Loucy (cell line): ENCODE data around the gene PPP1R12A.

Experiments used
- H2AFZ ChIP-seq: fragments of 200-600 bp; sonication (generic); 2 replicates; pipeline ENCODE4 v1.6.0; 2016; ENCODE audit warnings: antibody characterized with exemption, mild to moderate bottlenecking, low read length, moderate library complexity
- H3F3A ChIP-seq: fragments of 200-600 bp; 2 replicates; pipeline ENCODE4 v1.6.0; 2016; ENCODE audit warnings: antibody characterized with exemption, low read depth, mild to moderate bottlenecking
- H3K27me3 ChIP-seq: fragments of 200-600 bp; sonication (generic); 2 replicates; pipeline ENCODE4 v1.6.1; 2014; ENCODE audit warnings: low read length, mild to moderate bottlenecking; ENCODE audit not compliant: insufficient read depth, poor library complexity, severe bottlenecking
- H3K36me3 ChIP-seq: fragments of 200-600 bp; sonication (generic); 2 replicates; pipeline ENCODE4 v1.6.1; 2016; ENCODE audit warnings: low read length; ENCODE audit not compliant: insufficient read depth
- H3K4me1 ChIP-seq: fragments of 200-600 bp; sonication (generic); 2 replicates; pipeline ENCODE4 v1.5.1; 2014; ENCODE audit warnings: low read length, mild to moderate bottlenecking; ENCODE audit not compliant: insufficient read depth, poor library complexity, severe bottlenecking
- H3K4me2 ChIP-seq: fragments of 200-600 bp; sonication (generic); 2 replicates; pipeline ENCODE4 v1.6.0; 2014; ENCODE audit warnings: antibody characterized with exemption, low read length, low read depth, mild to moderate bottlenecking; ENCODE audit not compliant: poor library complexity, severe bottlenecking
- H3K4me3 ChIP-seq: fragments of 200-600 bp; sonication (generic); 2 replicates; pipeline ENCODE4 v1.5.1; 2014; ENCODE audit warnings: low read length, mild to moderate bottlenecking, mixed read lengths; ENCODE audit not compliant: poor library complexity, severe bottlenecking
- H3K79me2 ChIP-seq: fragments of 200-600 bp; sonication (generic); 2 replicates; pipeline ENCODE4 v1.6.1; 2014; ENCODE audit warnings: low read length; ENCODE audit not compliant: insufficient read depth
- H3K9ac ChIP-seq: fragments of 200-600 bp; sonication (generic); 2 replicates; pipeline ENCODE4 v1.6.0; 2014; ENCODE audit warnings: mild to moderate bottlenecking, low read depth, low read length, moderate library complexity; ENCODE audit not compliant: poor library complexity, severe bottlenecking
- H3K9me2 ChIP-seq: fragments of 200-600 bp; sonication (generic); replicated peaks from 2 replicates; pipeline ENCODE4 v1.6.1; 2016; ENCODE audit warnings: low read depth, low read length, mixed read lengths
- H3K9me3 ChIP-seq: fragments of 200-600 bp; sonication (generic); 2 replicates; pipeline ENCODE4 v1.6.1; 2014; ENCODE audit warnings: mild to moderate bottlenecking, antibody characterized with exemption, low read length, low read depth; ENCODE audit not compliant: insufficient read depth
- H4K20me1 ChIP-seq: fragments of 200-600 bp; sonication (generic); 2 replicates; pipeline ENCODE4 v1.6.0; 2014; ENCODE audit warnings: antibody characterized with exemption, low read length, mild to moderate bottlenecking; ENCODE audit not compliant: insufficient read depth, poor library complexity, severe bottlenecking
- CTCF ChIP-seq: fragments of 200-600 bp; sonication (generic); conservative IDR thresholded peaks from 2 replicates; pipeline ENCODE4 v1.5.1; 2014; ENCODE audit warnings: mild to moderate bottlenecking, antibody characterized with exemption, low read length
- EZH2phosphoT487 ChIP-seq: fragments of 200-600 bp; IDR thresholded peaks from 2 replicates; pipeline ENCODE4 v1.6.1; 2018; ENCODE audit warnings: antibody characterized with exemption, mild to moderate bottlenecking, moderate library complexity, borderline replicate concordance

Gene PPP1R12A

DNA sequence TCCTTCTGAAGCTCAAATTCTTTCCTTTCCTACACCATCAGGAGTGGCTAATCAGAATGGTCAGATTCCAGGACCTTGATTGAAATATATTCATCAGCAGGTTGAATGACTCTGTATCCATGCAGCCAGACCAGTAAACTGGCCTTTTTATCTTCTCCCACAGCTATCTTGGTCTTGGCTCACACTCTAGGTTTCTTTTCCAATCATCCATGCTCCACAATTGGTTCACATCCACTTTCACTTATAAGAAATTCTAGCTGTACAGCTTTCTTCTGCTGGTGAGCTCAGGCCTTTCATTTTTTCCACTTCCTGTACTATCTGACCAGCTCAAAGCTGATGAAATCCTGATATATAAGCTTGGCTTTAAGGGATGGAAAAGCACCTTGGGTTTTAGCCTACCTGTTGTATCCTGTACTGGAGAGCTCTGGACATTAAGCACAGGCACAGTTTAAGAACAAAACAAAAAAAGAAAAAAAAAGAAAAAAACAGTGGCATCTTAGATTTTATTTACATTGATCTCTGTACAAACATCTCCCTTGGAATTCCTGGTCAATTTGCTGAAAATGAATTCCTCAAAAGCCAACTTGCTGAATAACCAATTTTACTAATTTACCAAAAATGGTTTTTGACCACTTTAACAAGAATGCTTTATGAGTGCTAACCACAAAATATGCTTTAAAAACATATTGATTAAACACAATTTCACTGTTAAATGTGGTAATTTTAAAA lies 152.6 kb downstream of the PPP1R12A start:
- Histone ChIP-seq H3K36me3 (peaks cover 71% of the 10 kb centered on the region), H3K79me2 (no peaks in the 10 kb centered on the region), H3F3A (no peaks in the 10 kb centered on the region), H3K4me1 (no peaks in the 10 kb centered on the region), H3K9ac (no peak overlapping the region), H4K20me1 (no peaks in the 10 kb centered on the region), H3K27me3 (no peaks in the 10 kb centered on the region), H3K4me3 (no peak overlapping the region), H3K9me3 (no peaks in the 10 kb centered on the region), H2AFZ (no peak overlapping the region), H3K4me2 (no peak overlapping the region), H3K9me2 (no peaks in the 10 kb centered on the region)
- TF ChIP-seq CTCF: no peak
- TF ChIP-seq EZH2phosphoT487: no peak

GRCh38 chr12:79778802-79779448 lies 156.0 kb downstream of the PPP1R12A start:
- Histone ChIP-seq H3K9me2 (no peaks in the 10 kb centered on the region), H3K9me3 (no peaks in the 10 kb centered on the region), H2AFZ (no peak overlapping the region), H3K4me3 (no peak overlapping the region), H3K9ac (no peak overlapping the region), H3F3A (no peaks in the 10 kb centered on the region), H4K20me1 (peaks cover 4% of the 10 kb centered on the region), H3K4me2 (no peak overlapping the region), H3K4me1 (no peaks in the 10 kb centered on the region), H3K27me3 (no peaks in the 10 kb centered on the region), H3K79me2 (no peaks in the 10 kb centered on the region), H3K36me3 (peaks cover 66% of the 10 kb centered on the region)
- TF ChIP-seq CTCF (no peak), EZH2phosphoT487 (no peak)

DNA sequence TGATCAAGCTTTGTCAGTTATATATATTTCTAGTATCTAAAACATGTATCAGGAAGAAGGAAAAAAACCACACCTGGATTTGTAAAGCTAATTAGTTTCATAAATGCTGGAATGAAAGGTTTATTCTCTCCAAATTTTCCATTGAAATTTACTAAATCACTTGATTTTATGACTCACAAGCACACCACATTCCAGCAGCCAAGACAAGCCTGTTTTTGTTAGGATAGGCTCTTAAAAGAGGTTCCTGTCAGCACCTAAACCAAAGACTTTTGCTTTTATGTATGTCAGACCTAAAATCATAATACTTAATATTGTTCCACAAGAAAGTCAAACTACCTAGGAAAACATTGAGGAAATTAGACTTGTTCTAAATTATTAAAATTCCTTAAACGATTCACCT lies 158.8 kb downstream of the PPP1R12A start:
- H3K4me3 ChIP-seq: no peak overlapping the region
- H3K4me2 ChIP-seq: no peak overlapping the region
- no peaks in the 10 kb centered on the region for H3K27me3 ChIP-seq
- no peak overlapping the region for H2AFZ ChIP-seq
- H4K20me1 ChIP-seq: peaks cover 4% of the 10 kb centered on the region
- no peak for TF ChIP-seq EZH2phosphoT487
- no peak for TF ChIP-seq CTCF
- no peaks in the 10 kb centered on the region for H3K4me1 ChIP-seq
- no peaks in the 10 kb centered on the region for H3K9me2 ChIP-seq
- no peaks in the 10 kb centered on the region for H3K9me3 ChIP-seq
- H3F3A ChIP-seq: no peaks in the 10 kb centered on the region
- H3K36me3 ChIP-seq: peaks cover 51% of the 10 kb centered on the region
- H3K79me2 ChIP-seq: no peaks in the 10 kb centered on the region
- no peak overlapping the region for H3K9ac ChIP-seq
